Testis (tissue), 3 donors: Measurements from ENCODE around the gene HYKK. TPM values are rescaled to one million over a fixed set of nuclear protein-coding genes. Genes with fewer than 3 reads are reported as not detected.
A peak's percentile ranks its signal among the peaks of the same experiment; 100 is the strongest.
"Not testable (repeated sequence)": the region's sequence is repeated elsewhere in the genome, so short reads cannot be mapped to it uniquely, and the experiment has no call there.

Experiments used
- DNase-seq: peaks from one replicate; pipeline ENCODE4 v3.0.0-alpha.2; 2019
- H3K27ac ChIP-seq, 2 donors: fragments of 200-600 bp; sonication (generic); one replicate each; pipeline ENCODE4 v1.5.1; 2019
- H3K27me3 ChIP-seq: fragments of 200-600 bp; sonication (generic); one replicate; pipeline ENCODE4 v1.5.1; 2019
- H3K36me3 ChIP-seq: fragments of 200-600 bp; sonication (generic); one replicate; pipeline ENCODE4 v1.5.1; 2017; ENCODE audit warnings: low read depth; ENCODE audit errors: missing control alignments
- H3K4me1 ChIP-seq: fragments of 200-600 bp; sonication (generic); one replicate; pipeline ENCODE4 v1.5.1; 2019
- H3K4me3 ChIP-seq, 2 donors: fragments of 200-600 bp; sonication (generic); one replicate each; pipeline ENCODE4 v1.5.1; 2017 to 2019
- H3K9me3 ChIP-seq: fragments of 200-600 bp; sonication (generic); one replicate; pipeline ENCODE4 v1.5.1; 2017
- POLR2A ChIP-seq: fragments of 450-650 bp; IDR thresholded peaks from one replicate; pipeline ENCODE4 v1.6.1; 2017; ENCODE audit warnings: antibody characterized with exemption, mild to moderate bottlenecking, moderate library complexity
- WGBS, 2 donors: methylation state at CpG; one replicate each; pipeline ENCODE4 v1.1.5; 2018; 5-methylcytosine and 5-hydroxymethylcytosine counted together
- intact Hi-C: fragments of 100-400 bp; cut with DNase I; formaldehyde crosslinking; loops from one replicate; pipeline ENCODE4 v1.15.1; 2023; ENCODE audit warnings: low total_unique reads
- polyA plus RNA-seq: library from polyadenylated mRNA; stranded (reverse); fragments of 350-450 nt; fragmentation: Illumina TruSeq; extraction: RNeasy Lipid Tissue Mini Kit (QIAGEN cat#74804); gene quantifications from one replicate; pipeline ENCODE4 v1.2.3, GENCODE V29; 2014; ENCODE audit warnings: low read depth, low replicate concordance; ENCODE audit not compliant: insufficient read depth
- total RNA-seq, 2 donors: library from RNA; depleted of rRNA; stranded (reverse); fragments of >200 nt; gene quantifications; one replicate each; pipeline ENCODE4 v1.2.3, GENCODE V29; 2016
- TF ChIP-seq, protein P1 (sequence below), 3 experiments: fragments of 450-650 bp in 2 of 3; fragments of 200-600 bp in 1 of 3; sonication (generic) in 1 of 3; IDR thresholded peaks; one replicate each; pipeline ENCODE4 v1.5.1; 2016 to 2019; ENCODE audit warnings: antibody characterized with exemption in 3 of 3, mild to moderate bottlenecking in 2 of 3, moderate library complexity in 1 of 3

Gene HYKK
- total and polyA plus RNA-seq, 3 donors from 2014 or later: 5.9 to 8.8 (median 7.0) TPM

GRCh38 chr15:78502641-78503040 is 4.7 kb upstream of the HYKK start:
- DNase-seq: no peak
- H3K4me1 ChIP-seq: no peaks in the 10 kb centered on the region
- H3K9me3 ChIP-seq: no peaks in the 10 kb centered on the region
- 91% methylated on average over 2 of the region's 2 CpGs for WGBS, 2 donors
- H3K4me3 ChIP-seq: no peak overlapping the region
- no peaks in the 10 kb centered on the region for H3K36me3 ChIP-seq
- H3K27ac ChIP-seq: no peak overlapping the region
- TF ChIP-seq, protein P1, sequence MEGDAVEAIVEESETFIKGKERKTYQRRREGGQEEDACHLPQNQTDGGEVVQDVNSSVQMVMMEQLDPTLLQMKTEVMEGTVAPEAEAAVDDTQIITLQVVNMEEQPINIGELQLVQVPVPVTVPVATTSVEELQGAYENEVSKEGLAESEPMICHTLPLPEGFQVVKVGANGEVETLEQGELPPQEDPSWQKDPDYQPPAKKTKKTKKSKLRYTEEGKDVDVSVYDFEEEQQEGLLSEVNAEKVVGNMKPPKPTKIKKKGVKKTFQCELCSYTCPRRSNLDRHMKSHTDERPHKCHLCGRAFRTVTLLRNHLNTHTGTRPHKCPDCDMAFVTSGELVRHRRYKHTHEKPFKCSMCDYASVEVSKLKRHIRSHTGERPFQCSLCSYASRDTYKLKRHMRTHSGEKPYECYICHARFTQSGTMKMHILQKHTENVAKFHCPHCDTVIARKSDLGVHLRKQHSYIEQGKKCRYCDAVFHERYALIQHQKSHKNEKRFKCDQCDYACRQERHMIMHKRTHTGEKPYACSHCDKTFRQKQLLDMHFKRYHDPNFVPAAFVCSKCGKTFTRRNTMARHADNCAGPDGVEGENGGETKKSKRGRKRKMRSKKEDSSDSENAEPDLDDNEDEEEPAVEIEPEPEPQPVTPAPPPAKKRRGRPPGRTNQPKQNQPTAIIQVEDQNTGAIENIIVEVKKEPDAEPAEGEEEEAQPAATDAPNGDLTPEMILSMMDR (IDR thresholded peaks at IDR 0.05): no peak
- no peak for TF ChIP-seq POLR2A
- intact Hi-C loops: loop anchor here (10.0 kb wide), 1 partner anchor 62 kb away; the partner anchor contains the start of gene CHRNA5
- H3K27me3 ChIP-seq: no peaks in the 10 kb centered on the region

DNA sequence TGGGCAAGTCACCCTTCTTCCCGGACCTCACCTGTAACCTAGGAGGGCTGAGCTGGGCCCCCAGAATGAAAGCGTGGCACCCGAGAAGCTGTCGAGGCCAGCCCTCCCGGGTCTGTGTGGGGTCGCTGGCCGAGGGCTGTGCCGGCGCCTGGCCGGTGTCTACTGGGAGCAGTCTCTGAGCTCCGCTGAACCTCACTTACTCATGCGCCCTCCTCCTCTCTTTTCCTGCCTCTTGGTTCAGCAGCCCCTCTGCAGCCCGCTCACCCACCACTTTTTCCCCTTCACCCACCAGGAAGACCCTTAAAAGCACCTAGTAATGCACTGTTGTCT is 419 bp downstream of the HYKK start:
- Histone ChIP-seq H3K27ac (peak overlapping the region; percentile 31 to 43), H3K27me3 (no peaks in the 10 kb centered on the region), H3K9me3 (no peaks in the 10 kb centered on the region), H3K36me3 (no peaks in the 10 kb centered on the region), H3K4me1 (no peaks in the 10 kb centered on the region), H3K4me3 (peak overlapping the region; percentile 74 to 79)
- WGBS, 2 donors: 2 to 3% methylated on average over 12 of the region's 13 CpGs
- TF ChIP-seq, protein P1 (IDR thresholded peaks at IDR 0.05): no peak
- TF ChIP-seq POLR2A: no peak
- intact Hi-C loops: loop anchor here (10.0 kb wide), 1 partner anchor 57 kb away; the partner anchor contains the start of gene CHRNA5
- no peak for DNase-seq

DNA sequence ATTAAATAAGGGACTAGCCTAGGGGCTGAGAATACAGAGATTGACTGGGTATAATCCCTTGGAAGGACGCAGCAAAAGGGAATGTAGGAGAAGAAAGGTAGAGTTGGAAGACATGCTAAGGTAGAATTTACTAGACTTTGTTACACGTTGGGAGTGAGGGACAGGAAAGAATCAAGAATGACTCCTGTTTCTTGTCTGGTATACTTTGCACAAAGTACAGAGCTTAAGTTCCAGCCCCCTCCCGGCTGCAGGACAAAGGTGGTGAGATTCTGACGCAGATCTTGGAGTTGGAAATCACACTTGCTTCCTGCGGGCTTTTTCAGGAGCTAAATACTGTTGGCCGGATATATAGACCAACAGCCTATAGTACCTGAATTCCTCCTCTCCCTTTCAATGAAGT is 895 bp downstream of the HYKK start:
- no peaks in the 10 kb centered on the region for H3K4me1 ChIP-seq
- peak overlapping the region; percentile 74 to 79 for H3K4me3 ChIP-seq
- TF ChIP-seq, protein P1 (IDR thresholded peaks at IDR 0.05): no peak
- TF ChIP-seq POLR2A: no peak
- WGBS, 2 donors: 37 to 41% methylated on average over 6 of the region's 6 CpGs
- H3K9me3 ChIP-seq: no peaks in the 10 kb centered on the region
- H3K27ac ChIP-seq: no peak overlapping the region
- intact Hi-C loops: loop anchor here (10.0 kb wide), 1 partner anchor 57 kb away; the partner anchor contains the start of gene CHRNA5
- H3K36me3 ChIP-seq: no peaks in the 10 kb centered on the region
- no peak for DNase-seq
- no peaks in the 10 kb centered on the region for H3K27me3 ChIP-seq

DNA sequence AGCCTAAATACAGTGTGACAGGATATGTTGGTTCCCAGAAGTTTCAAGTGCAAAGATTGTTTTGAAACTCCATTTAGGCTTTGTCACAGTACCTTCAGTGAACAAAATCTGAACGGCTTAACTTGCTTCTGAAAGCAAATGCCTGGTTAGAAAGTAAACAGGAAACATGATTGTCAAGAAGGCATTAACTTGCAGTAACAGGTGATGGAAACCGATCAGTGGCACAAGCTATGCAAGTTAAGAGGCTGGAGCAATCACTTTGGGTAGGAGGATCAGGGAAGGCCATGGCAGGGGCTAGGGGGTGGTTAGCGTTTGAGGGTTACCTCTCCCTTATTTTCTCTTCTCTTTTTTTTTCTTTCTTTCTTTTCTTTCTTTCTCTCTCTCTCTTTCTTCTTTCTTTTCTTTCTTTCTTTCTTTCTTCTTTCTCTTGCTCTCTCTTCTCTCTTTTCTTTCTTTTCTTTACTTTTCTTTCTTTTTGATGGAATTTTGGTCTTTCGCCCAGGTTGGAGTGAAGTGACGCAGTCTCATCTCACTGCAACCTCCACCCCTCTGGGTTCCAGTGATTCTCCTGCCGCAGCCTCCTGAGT is 2.4 kb downstream of the HYKK start:
- Histone ChIP-seq H3K4me1 (no peaks in the 10 kb centered on the region), H3K36me3 (no peaks in the 10 kb centered on the region), H3K27ac (no peak overlapping the region), H3K27me3 (no peaks in the 10 kb centered on the region), H3K4me3 (no peak overlapping the region), H3K9me3 (no peaks in the 10 kb centered on the region)
- no peak for DNase-seq
- TF ChIP-seq, protein P1 (IDR thresholded peaks at IDR 0.05): no peak
- no peak for TF ChIP-seq POLR2A
- 83 to 89% methylated on average over 6 of the region's 6 CpGs for WGBS, 2 donors
- intact Hi-C loops: loop anchor here (10.0 kb wide), 1 partner anchor 55 kb away; the partner anchor contains the start of gene CHRNA5

- H3K4me3 ChIP-seq, H3K27me3 ChIP-seq, H3K36me3 ChIP-seq, intact Hi-C loops, H3K27ac ChIP-seq, H3K4me1 ChIP-seq, H3K9me3 ChIP-seq, DNase-seq: not testable (repeated sequence)
- 94 to 99% methylated on average over 3 of the region's 3 CpGs for WGBS, 2 donors
Observed at GRCh38 chr15:78520035-78520434, 12.7 kb downstream of the HYKK start.
